IPS DF 6.9 (cell line): ENCODE measurements around the gene AWAT2.

Experiments
- DNase-seq: peaks from one replicate; pipeline ENCODE4 v3.0.0-alpha.2; 2013; ENCODE audit warnings: low read depth, low spot score
- H3K27ac ChIP-seq: one replicate; pipeline ENCODE4 v1.5.1; 2013; ENCODE audit warnings: low read length, control low read depth
- H3K27me3 ChIP-seq: 2 replicates; pipeline ENCODE4 v1.6.1; 2013; ENCODE audit warnings: mild to moderate bottlenecking, low read length; ENCODE audit not compliant: control insufficient read depth, insufficient read depth
- H3K36me3 ChIP-seq: 2 replicates; pipeline ENCODE4 v1.6.1; 2013; ENCODE audit warnings: low read length; ENCODE audit not compliant: control insufficient read depth, insufficient read depth
- H3K4me1 ChIP-seq: 2 replicates; pipeline ENCODE4 v1.6.1; 2013; ENCODE audit warnings: low read length; ENCODE audit not compliant: control insufficient read depth, insufficient read depth
- H3K4me3 ChIP-seq: 2 replicates; pipeline ENCODE4 v1.5.1; 2013; ENCODE audit warnings: mild to moderate bottlenecking, low read length
- H3K9me3 ChIP-seq: 2 replicates; pipeline ENCODE4 v1.6.1; 2013; ENCODE audit warnings: low read length, inconsistent platforms; ENCODE audit not compliant: control insufficient read depth, insufficient read depth
- WGBS: extraction: QIAGEN DNeasy Blood & Tissue Kit; methylation state at CpG from one replicate; pipeline ENCODE4 v1.1.7; 2013; ENCODE audit warnings: mixed read lengths, missing lambda C conversion rate; ENCODE audit not compliant: insufficient read length, insufficient coverage; 5-methylcytosine and 5-hydroxymethylcytosine counted together

The AWAT2 gene

DNA sequence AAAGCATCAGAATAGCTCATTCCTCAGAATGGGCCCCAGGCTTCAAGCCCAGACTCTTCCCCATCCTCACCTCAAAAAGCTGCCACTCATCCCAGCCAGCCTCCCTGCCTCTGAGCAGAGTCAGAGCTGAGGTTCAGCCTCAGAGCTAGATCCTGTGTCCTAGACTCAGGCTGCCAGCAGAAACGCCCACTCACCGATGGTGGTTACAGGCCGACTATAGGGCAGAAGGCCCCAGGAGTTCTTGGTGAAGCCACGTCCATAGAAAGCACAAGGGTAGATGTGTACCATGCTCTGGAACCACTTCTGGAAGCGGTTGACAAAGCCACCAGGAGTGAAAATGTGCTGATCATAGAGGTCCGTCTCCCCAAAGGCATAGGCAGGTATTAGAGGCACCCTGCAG, 7.7 kb downstream of the AWAT2 start:
- H3K4me3 ChIP-seq = no peak overlapping the region
- no peaks in the 10 kb centered on the region for H3K27me3 ChIP-seq
- H3K4me1 ChIP-seq = no peaks in the 10 kb centered on the region
- no peaks in the 10 kb centered on the region for H3K9me3 ChIP-seq
- H3K36me3 ChIP-seq = no peaks in the 10 kb centered on the region
- WGBS = no CpG with 5 or more reads among the region's 6 CpGs
- H3K27ac ChIP-seq = no peak overlapping the region
- DNase-seq = no peak

- no peak overlapping the region for H3K27ac ChIP-seq
- WGBS = no CpG with 5 or more reads among the region's 2 CpGs
- H3K4me3 ChIP-seq = no peak overlapping the region
Measured at GRCh38 chrX:70039758-70040157, 10.0 kb downstream of the AWAT2 start.

DNA sequence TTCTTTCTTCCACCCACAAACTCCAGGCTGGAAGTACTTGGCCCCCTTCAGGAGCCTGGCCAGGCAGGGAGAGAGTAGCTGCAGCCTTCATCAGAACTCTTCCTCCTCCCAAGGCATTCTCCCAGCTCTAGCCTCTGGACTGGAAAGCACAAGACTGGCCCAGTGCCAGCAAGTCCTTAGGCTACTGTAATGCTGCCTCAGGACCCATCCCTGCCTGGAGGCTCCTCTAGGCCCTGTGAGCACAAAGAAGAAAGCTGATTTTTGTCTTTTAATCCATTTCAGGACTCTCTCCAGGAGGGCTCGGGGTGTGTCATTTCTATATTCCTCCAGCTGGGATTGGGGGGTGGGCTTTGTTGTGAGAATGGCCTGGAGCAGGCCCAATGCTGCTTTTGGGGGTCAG, 10.8 kb downstream of the AWAT2 start:
- Histone ChIP-seq H3K4me1 (no peaks in the 10 kb centered on the region), H3K27ac (no peak overlapping the region), H3K36me3 (no peaks in the 10 kb centered on the region), H3K27me3 (no peaks in the 10 kb centered on the region), H3K4me3 (no peak overlapping the region), H3K9me3 (no peaks in the 10 kb centered on the region)
- DNase-seq = no peak
- WGBS = no CpG with 5 or more reads among the region's 1 CpG

More at GRCh38 chrX:70039758-70040157, 10.0 kb downstream of the AWAT2 start:
- Histone ChIP-seq H3K4me1 (no peaks in the 10 kb centered on the region), H3K27me3 (no peaks in the 10 kb centered on the region), H3K9me3 (no peaks in the 10 kb centered on the region), H3K36me3 (no peaks in the 10 kb centered on the region)
- DNase-seq = no peak

GRCh38 chrX:70038515-70038914, 11.2 kb downstream of the AWAT2 start:
- DNase-seq = no peak
- Histone ChIP-seq H3K4me3 (no peak overlapping the region), H3K9me3 (no peaks in the 10 kb centered on the region), H3K27ac (no peak overlapping the region), H3K4me1 (no peaks in the 10 kb centered on the region), H3K27me3 (no peaks in the 10 kb centered on the region), H3K36me3 (no peaks in the 10 kb centered on the region)
- no CpG with 5 or more reads among the region's 2 CpGs for WGBS

DNA sequence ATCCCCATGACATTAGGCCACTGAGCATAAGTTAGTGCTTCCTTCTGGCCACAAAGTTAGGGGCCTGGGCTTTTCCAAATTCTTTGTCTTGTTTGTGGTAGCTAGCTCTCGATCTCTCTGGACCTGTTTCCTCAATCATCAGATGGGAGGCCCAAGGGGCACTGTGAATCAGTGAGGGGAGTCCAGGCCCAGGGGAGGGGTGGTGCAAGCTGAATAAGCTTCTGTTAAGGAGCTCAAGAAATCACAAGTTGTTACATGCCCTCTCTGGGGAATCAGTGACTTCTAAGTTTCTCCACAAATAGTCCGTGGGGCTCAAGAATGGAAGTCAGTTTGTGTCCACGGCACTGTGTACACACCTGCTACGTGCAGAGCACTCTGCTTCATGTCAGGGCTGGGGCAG, 15.1 kb downstream of the AWAT2 start:
- no peak overlapping the region for H3K27ac ChIP-seq
- H3K9me3 ChIP-seq = no peaks in the 10 kb centered on the region
- H3K4me1 ChIP-seq = no peaks in the 10 kb centered on the region
- H3K36me3 ChIP-seq = no peaks in the 10 kb centered on the region
- H3K27me3 ChIP-seq = no peaks in the 10 kb centered on the region
- no CpG with 5 or more reads among the region's 4 CpGs for WGBS
- H3K4me3 ChIP-seq = no peak overlapping the region
- DNase-seq = no peak

GRCh38 chrX:70033348-70034051, 16.2 kb downstream of the AWAT2 start:
- Histone ChIP-seq H3K9me3 (no peaks in the 10 kb centered on the region), H3K27me3 (no peaks in the 10 kb centered on the region), H3K36me3 (no peaks in the 10 kb centered on the region), H3K27ac (no peak overlapping the region), H3K4me1 (no peaks in the 10 kb centered on the region), H3K4me3 (no peak overlapping the region)
- WGBS = no CpG with 5 or more reads among the region's 10 CpGs
- no peak for DNase-seq

DNA sequence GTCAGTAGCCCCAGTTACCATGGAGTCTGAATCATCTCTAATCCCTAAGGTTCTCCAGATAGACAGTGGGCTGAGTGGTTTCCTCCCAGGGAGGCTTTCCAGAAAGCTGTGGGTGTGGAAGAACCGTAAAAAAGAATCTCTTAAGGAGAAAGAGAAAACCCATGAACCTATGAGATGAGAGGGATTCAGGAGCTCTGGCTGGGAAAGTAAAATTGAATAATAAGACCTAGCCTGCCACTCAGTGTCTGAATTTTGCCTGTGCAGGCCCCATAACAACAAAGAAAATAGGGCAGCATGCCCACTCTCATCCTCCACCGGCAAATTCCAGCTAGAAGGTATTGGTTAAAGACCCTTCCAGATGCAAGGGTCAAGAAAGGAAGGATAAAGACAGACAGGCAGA, 16.9 kb downstream of the AWAT2 start:
- H3K4me3 ChIP-seq = no peak overlapping the region
- H3K27me3 ChIP-seq = no peaks in the 10 kb centered on the region
- WGBS = no CpG with 5 or more reads among the region's 2 CpGs
- H3K36me3 ChIP-seq = no peaks in the 10 kb centered on the region
- no peak overlapping the region for H3K27ac ChIP-seq
- H3K4me1 ChIP-seq = no peaks in the 10 kb centered on the region
- DNase-seq = no peak
- no peaks in the 10 kb centered on the region for H3K9me3 ChIP-seq

DNA sequence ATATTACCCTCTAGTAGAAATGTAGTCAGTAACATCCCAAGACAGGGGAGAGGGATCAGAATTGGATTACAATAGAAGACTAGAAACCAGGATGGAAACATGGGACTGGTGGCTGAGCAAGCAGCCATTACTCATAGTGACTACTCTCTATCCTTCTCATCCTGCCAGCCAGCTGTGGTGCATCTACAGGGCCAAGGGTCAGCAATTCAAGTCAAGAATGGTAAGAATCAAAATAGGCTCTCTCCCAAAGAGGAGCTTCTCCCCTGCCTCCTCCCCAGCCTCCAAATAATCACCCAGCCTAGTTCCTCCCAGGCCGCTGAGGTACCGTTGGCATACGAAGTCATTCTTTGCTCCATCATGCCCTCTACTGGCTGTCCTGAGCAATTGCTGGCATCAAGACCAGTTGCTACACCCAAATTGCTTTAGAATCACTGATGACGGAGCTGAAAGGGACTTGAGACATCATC, 19.4 kb downstream of the AWAT2 start:
- WGBS = no CpG with 5 or more reads among the region's 4 CpGs

GRCh38 chrX:70029863-70030262, 19.9 kb downstream of the AWAT2 start:
- Histone ChIP-seq H3K9me3 (no peaks in the 10 kb centered on the region), H3K4me3 (no peak overlapping the region), H3K36me3 (no peaks in the 10 kb centered on the region), H3K27me3 (no peaks in the 10 kb centered on the region), H3K27ac (no peak overlapping the region), H3K4me1 (no peaks in the 10 kb centered on the region)
- DNase-seq = no peak
- no CpG with 5 or more reads among the region's 4 CpGs for WGBS

More for the DNA sequence above, 19.4 kb downstream of the AWAT2 start:
- no peak overlapping the region for H3K4me3 ChIP-seq
- no peaks in the 10 kb centered on the region for H3K9me3 ChIP-seq
- H3K36me3 ChIP-seq = no peaks in the 10 kb centered on the region
- H3K27me3 ChIP-seq = no peaks in the 10 kb centered on the region
- no peak overlapping the region for H3K27ac ChIP-seq
- H3K4me1 ChIP-seq = no peaks in the 10 kb centered on the region
- peak; percentile 31 for DNase-seq

- H3K4me1 ChIP-seq = no peaks in the 10 kb centered on the region
- no peak for DNase-seq
- no peaks in the 10 kb centered on the region for H3K27me3 ChIP-seq
- H3K9me3 ChIP-seq = no peaks in the 10 kb centered on the region
- no peak overlapping the region for H3K4me3 ChIP-seq
- 100% methylated on average over 2 of the region's 4 CpGs for WGBS
- H3K27ac ChIP-seq = no peak overlapping the region
- no peaks in the 10 kb centered on the region for H3K36me3 ChIP-seq
Measured at GRCh38 chrX:70026851-70027200, 22.9 kb downstream of the AWAT2 start.
